Activated CD4-positive, alpha-beta T cell treated with anti-CD3 and anti-CD28 coated beads for 36 hours (primary cell): ENCODE data around the gene CCDC148. TPM values are rescaled to one million over a fixed set of nuclear protein-coding genes. Genes with fewer than 3 reads are reported as not detected.
"Not testable (repeated sequence)": the region's sequence is repeated elsewhere in the genome, so short reads cannot be mapped to it uniquely, and the experiment has no call there.

Experiments used
- ATAC-seq: fragments of 200-7000 bp; cut with Tn5 transposase; one replicate; pipeline ENCODE4 v1.10.0; 2021; ENCODE audit warnings: mild to moderate bottlenecking, moderate library complexity
- CTCF ChIA-PET: fragments of 350-600 bp; sonication (Branson Sonifier 250); formaldehyde crosslinking; loops from one replicate; lab custom pipeline; 2021; ENCODE audit warnings: antibody characterized with exemption; lab: Charles Lee
- POLR2A ChIA-PET: fragments of 350-600 bp; sonication (Branson Sonifier 250); formaldehyde crosslinking; loops from one replicate; lab custom pipeline; 2021; ENCODE audit warnings: antibody characterized with exemption, inconsistent platforms; lab: Charles Lee
- DNase-seq: peaks from one replicate; pipeline ENCODE4 v3.0.0-alpha.2; 2020
- H3K27ac Mint-ChIP-seq: one replicate; pipeline ENCODE4 v1.8.0; 2021; ENCODE audit warnings: mixed read lengths
- H3K27me3 Mint-ChIP-seq: one replicate; pipeline ENCODE4 v1.8.0; 2021; ENCODE audit warnings: mixed read lengths
- H3K36me3 Mint-ChIP-seq: one replicate; pipeline ENCODE4 v1.8.0; 2021; ENCODE audit warnings: low read depth, mixed read lengths
- H3K4me1 Mint-ChIP-seq: one replicate; pipeline ENCODE4 v1.8.0; 2021; ENCODE audit warnings: mixed read lengths
- H3K4me3 Mint-ChIP-seq: one replicate; pipeline ENCODE4 v1.8.0; 2021; ENCODE audit warnings: mild to moderate bottlenecking, moderate library complexity, mixed read lengths
- H3K9me3 Mint-ChIP-seq: one replicate; pipeline ENCODE4 v1.8.0; 2021; ENCODE audit warnings: low read depth, mixed read lengths
- intact Hi-C, 2 experiments: fragments of 100-400 bp; cut with DNase I in 1 of 2; cut with micrococcal nuclease in 1 of 2; formaldehyde crosslinking; loops; one replicate each; pipeline versions ENCODE4 v1.14.2 to v1.15.1; 2022 to 2024; cut with DNase I, micrococcal nuclease
- total RNA-seq, 2 experiments: library from RNA; stranded (reverse); gene quantifications; one replicate each; pipeline ENCODE4 v1.2.3, GENCODE V29; 2021

CCDC148 gene
- total RNA-seq, 2 experiments from 2014 or later: 0.23 to 0.26 TPM

GRCh38 chr2:158239271-158239670 lies 217.3 kb downstream of the CCDC148 start:
- ChIA-PET POLR2A (no interaction called here), CTCF (no interaction called here)
- no peaks in the 10 kb centered on the region for H3K36me3 Mint-ChIP-seq
- no peaks in the 10 kb centered on the region for H3K4me1 Mint-ChIP-seq
- H3K27ac Mint-ChIP-seq: no peak overlapping the region
- DNase-seq: no peak
- ATAC-seq: no peak
- H3K27me3 Mint-ChIP-seq: no peaks in the 10 kb centered on the region
- no peak overlapping the region for H3K4me3 Mint-ChIP-seq
- no peaks in the 10 kb centered on the region for H3K9me3 Mint-ChIP-seq
- intact Hi-C loops: no loop called here

GRCh38 chr2:158234497-158234896 lies 222.1 kb downstream of the CCDC148 start:
- H3K27me3 Mint-ChIP-seq: no peaks in the 10 kb centered on the region
- intact Hi-C loops: no loop called here
- H3K4me3 Mint-ChIP-seq: no peak overlapping the region
- POLR2A ChIA-PET: no interaction called here
- CTCF ChIA-PET: no interaction called here
- H3K27ac Mint-ChIP-seq: no peak overlapping the region
- no peaks in the 10 kb centered on the region for H3K36me3 Mint-ChIP-seq
- DNase-seq (no peak), ATAC-seq (no peak)
- H3K4me1 Mint-ChIP-seq: no peaks in the 10 kb centered on the region
- H3K9me3 Mint-ChIP-seq: no peaks in the 10 kb centered on the region

- ATAC-seq (no peak), DNase-seq (no peak)
- POLR2A ChIA-PET: no interaction called here
- Mint-ChIP-seq H3K4me3 (no peak overlapping the region), H3K4me1 (no peaks in the 10 kb centered on the region), H3K27me3 (no peaks in the 10 kb centered on the region), H3K9me3 (no peaks in the 10 kb centered on the region), H3K36me3 (no peaks in the 10 kb centered on the region), H3K27ac (no peak overlapping the region)
- CTCF ChIA-PET: no interaction called here
- intact Hi-C loops: no loop called here
Observed at GRCh38 chr2:158232476-158232875, 224.1 kb downstream of the CCDC148 start.

GRCh38 chr2:158228943-158229508 lies 227.5 kb downstream of the CCDC148 start:
- H3K4me3 Mint-ChIP-seq: no peak overlapping the region
- H3K36me3 Mint-ChIP-seq: no peaks in the 10 kb centered on the region
- peaks cover 2% of the 10 kb centered on the region for H3K27me3 Mint-ChIP-seq
- ATAC-seq (no peak), DNase-seq (no peak)
- ChIA-PET CTCF (no interaction called here), POLR2A (interaction anchor here (0.6 kb wide), 1 partner anchor 1625 kb away, joined by 3 read pairs; no protein-coding TSS in a partner anchor)
- intact Hi-C loops: no loop called here
- H3K27ac Mint-ChIP-seq: no peak overlapping the region
- H3K4me1 Mint-ChIP-seq: no peaks in the 10 kb centered on the region
- no peaks in the 10 kb centered on the region for H3K9me3 Mint-ChIP-seq

GRCh38 chr2:158223066-158223465 lies 233.5 kb downstream of the CCDC148 start:
- H3K9me3 Mint-ChIP-seq, POLR2A ChIA-PET, H3K4me3 Mint-ChIP-seq, H3K4me1 Mint-ChIP-seq, intact Hi-C loops, DNase-seq, H3K36me3 Mint-ChIP-seq, ATAC-seq, H3K27ac Mint-ChIP-seq: not testable (repeated sequence)
- H3K27me3 Mint-ChIP-seq: peaks cover 11% of the 10 kb centered on the region
- CTCF ChIA-PET: interaction anchor here (0.6 kb wide), 1 partner anchor 169 kb away, joined by 3 read pairs; no protein-coding TSS in a partner anchor

- ChIA-PET POLR2A (no interaction called here), CTCF (interaction anchor here (0.7 kb wide), 1 partner anchor 355 kb away, joined by 3 read pairs; no protein-coding TSS in a partner anchor)
- ATAC-seq (no peak), DNase-seq (no peak)
- Mint-ChIP-seq H3K9me3 (no peaks in the 10 kb centered on the region), H3K4me3 (no peak overlapping the region), H3K27me3 (peaks cover 11% of the 10 kb centered on the region), H3K36me3 (no peaks in the 10 kb centered on the region), H3K4me1 (no peaks in the 10 kb centered on the region), H3K27ac (no peak overlapping the region)
- intact Hi-C loops: no loop called here
Observed at GRCh38 chr2:158221063-158222020, 235.2 kb downstream of the CCDC148 start.

- ChIA-PET CTCF (no interaction called here), POLR2A (no interaction called here)
- Mint-ChIP-seq H3K4me1 (peaks cover 7% of the 10 kb centered on the region), H3K9me3 (no peaks in the 10 kb centered on the region), H3K36me3 (no peaks in the 10 kb centered on the region), H3K27ac (no peak overlapping the region), H3K27me3 (peaks cover 5% of the 10 kb centered on the region), H3K4me3 (no peak overlapping the region)
- no peak for DNase-seq
- ATAC-seq: no peak
- intact Hi-C loops: no loop called here
Observed at GRCh38 chr2:158217593-158217992, 239.0 kb downstream of the CCDC148 start.

- Mint-ChIP-seq H3K9me3 (no peaks in the 10 kb centered on the region), H3K27me3 (no peaks in the 10 kb centered on the region), H3K27ac (no peak overlapping the region), H3K4me3 (no peak overlapping the region), H3K36me3 (no peaks in the 10 kb centered on the region), H3K4me1 (peaks cover 7% of the 10 kb centered on the region)
- peak; percentile 49 for ATAC-seq
- intact Hi-C loops: no loop called here
- POLR2A ChIA-PET: no interaction called here
- no peak for DNase-seq
- CTCF ChIA-PET: interaction anchor here (0.7 to 0.8 kb wide), 2 partner anchors 129 to 190 kb away, joined by 3 read pairs; no protein-coding TSS in a partner anchor
Observed at GRCh38 chr2:158214431-158214830, 242.1 kb downstream of the CCDC148 start.

- Mint-ChIP-seq H3K4me3 (no peak overlapping the region), H3K27me3 (no peaks in the 10 kb centered on the region), H3K9me3 (no peaks in the 10 kb centered on the region), H3K36me3 (no peaks in the 10 kb centered on the region), H3K27ac (no peak overlapping the region), H3K4me1 (peaks cover 7% of the 10 kb centered on the region)
- intact Hi-C loops: no loop called here
- no peak for DNase-seq
- POLR2A ChIA-PET: no interaction called here
- CTCF ChIA-PET: interaction anchor here (0.6 kb wide), 1 partner anchor 116 kb away, joined by 3 read pairs; no protein-coding TSS in a partner anchor
- no peak for ATAC-seq
Observed at GRCh38 chr2:158213773-158214172, 242.8 kb downstream of the CCDC148 start.

- CTCF ChIA-PET: no interaction called here
- intact Hi-C loops: no loop called here
- H3K36me3 Mint-ChIP-seq: no peaks in the 10 kb centered on the region
- H3K27me3 Mint-ChIP-seq: no peaks in the 10 kb centered on the region
- H3K27ac Mint-ChIP-seq: no peak overlapping the region
- ATAC-seq (no peak), DNase-seq (no peak)
- H3K9me3 Mint-ChIP-seq: no peaks in the 10 kb centered on the region
- H3K4me1 Mint-ChIP-seq: peaks cover 7% of the 10 kb centered on the region
- no peak overlapping the region for H3K4me3 Mint-ChIP-seq
- POLR2A ChIA-PET: no interaction called here
Observed at GRCh38 chr2:158212301-158212700, 244.3 kb downstream of the CCDC148 start.

GRCh38 chr2:158211502-158211901 lies 245.1 kb downstream of the CCDC148 start:
- Mint-ChIP-seq H3K27me3 (no peaks in the 10 kb centered on the region), H3K4me1 (peaks cover 7% of the 10 kb centered on the region), H3K4me3 (no peak overlapping the region), H3K36me3 (no peaks in the 10 kb centered on the region), H3K9me3 (no peaks in the 10 kb centered on the region), H3K27ac (no peak overlapping the region)
- no peak for ATAC-seq
- no peak for DNase-seq
- intact Hi-C loops: no loop called here
- CTCF ChIA-PET: no interaction called here
- POLR2A ChIA-PET: no interaction called here

GRCh38 chr2:158207354-158207753 lies 249.2 kb downstream of the CCDC148 start:
- Mint-ChIP-seq H3K27ac (no peak overlapping the region), H3K4me1 (no peaks in the 10 kb centered on the region), H3K36me3 (no peaks in the 10 kb centered on the region), H3K9me3 (no peaks in the 10 kb centered on the region), H3K27me3 (peaks cover 9% of the 10 kb centered on the region), H3K4me3 (no peak overlapping the region)
- ChIA-PET CTCF (no interaction called here), POLR2A (no interaction called here)
- intact Hi-C loops: no loop called here
- DNase-seq (no peak), ATAC-seq (no peak)
